HepG2 (cell line): ENCODE measurements around the gene TOR1A. TPM values are rescaled to one million over a fixed set of nuclear protein-coding genes. Genes with fewer than 3 reads are reported as not detected.

Experiments
- ATAC-seq: fragments of 200-7000 bp; cut with Tn5 transposase; 3 replicates; pipeline ENCODE4 v1.9.1; 2020; ENCODE audit warnings: mild to moderate bottlenecking, moderate library complexity
- BruUV-seq: library from RNA; stranded (reverse); fragments of 400-500 nt; replicated peaks from 2 replicates; lab custom pipeline; 2021; lab: Mats Ljungman, UMichigan
- CTCF ChIA-PET: fragments of 300-600 bp; formaldehyde crosslinking; extraction: SDS; loops from one replicate; lab custom pipeline; 2021; ENCODE audit warnings: low total read pairs, inconsistent platforms, low intra/inter-chr PET ratio; lab: Yijun Ruan, JAX
- POLR2A ChIA-PET: fragments of 350-600 bp; sonication (Branson Sonifier 250); formaldehyde crosslinking; loops from one replicate; lab custom pipeline; 2020; ENCODE audit warnings: antibody characterized with exemption, inconsistent platforms; lab: Yijun Ruan, JAX
- DNase-seq: peaks from one replicate; pipeline ENCODE4 v3.0.0-alpha.2; 2015; ENCODE audit warnings: low spot score
- FAIRE-seq: peaks from 3 replicates; lab custom pipeline; 2011; peaks lifted over from hg19 to GRCh38; lab: Jason Lieb, UNC
- H2AFZ ChIP-seq: one replicate; pipeline ENCODE4 v1.6.1; 2011; ENCODE audit warnings: low read length, inconsistent platforms
- H3K27ac ChIP-seq: fragments of 300-600 bp; 3 replicates; pipeline ENCODE4 v1.8.0; 2011; ENCODE audit warnings: mixed run types, mild to moderate bottlenecking, mixed read lengths, low read length, inconsistent platforms; ENCODE audit not compliant: insufficient read depth; ENCODE audit errors: extremely low read length
- H3K27me3 ChIP-seq, 2 experiments: fragments of 200-600 bp in 1 of 2; 2 replicates in 1 of 2; 3 replicates in 1 of 2; pipeline versions ENCODE4 v1.6.0 to v1.8.0; 2011; ENCODE audit warnings: low read length in 2 of 2, mild to moderate bottlenecking in 2 of 2, moderate library complexity in 2 of 2, inconsistent platforms in 1 of 2; ENCODE audit not compliant: insufficient read depth in 2 of 2, control insufficient read depth in 1 of 2
- H3K36me3 ChIP-seq, 2 experiments: fragments of 200-600 bp in 1 of 2; replicated peaks in 1 of 2; 2 replicates in 1 of 2; 3 replicates in 1 of 2; pipeline versions ENCODE4 v1.5.1 to v1.8.0; 2011; ENCODE audit warnings: low read length in 2 of 2, inconsistent platforms in 1 of 2; ENCODE audit not compliant: insufficient read depth in 2 of 2, control insufficient read depth in 1 of 2
- H3K4me1 ChIP-seq: 2 replicates; pipeline ENCODE4 v1.5.1; 2012; ENCODE audit warnings: low read length, inconsistent platforms; ENCODE audit not compliant: insufficient read depth
- H3K4me2 ChIP-seq: 2 replicates; pipeline ENCODE4 v1.6.0; 2011; ENCODE audit warnings: low read depth, low read length, inconsistent platforms
- H3K4me3 ChIP-seq, 3 experiments: fragments of 200-600 bp in 1 of 3; sonication (generic), shearing (Covaris generic) in 1 of 3; replicated peaks in 1 of 3; 2 replicates each; pipeline ENCODE4 v1.5.1; 2011 to 2016; ENCODE audit warnings: low read length in 3 of 3, inconsistent platforms in 2 of 3, low read depth in 2 of 3, mild to moderate bottlenecking in 2 of 3, control low read depth in 1 of 3, mixed read lengths in 1 of 3; ENCODE audit not compliant: insufficient read depth in 1 of 3
- H3K79me2 ChIP-seq: one replicate; pipeline ENCODE4 v1.6.1; 2011; ENCODE audit warnings: low read length, inconsistent platforms; ENCODE audit not compliant: insufficient read depth
- H3K9ac ChIP-seq: 2 replicates; pipeline ENCODE4 v1.6.0; 2011; ENCODE audit warnings: mild to moderate bottlenecking, low read depth, low read length, inconsistent platforms; ENCODE audit not compliant: insufficient read depth
- H3K9me3 ChIP-seq: 2 replicates; pipeline ENCODE4 v1.5.1; 2012; ENCODE audit warnings: mild to moderate bottlenecking, low read length
- H4K20me1 ChIP-seq: 2 replicates; pipeline ENCODE4 v1.6.0; 2011; ENCODE audit warnings: inconsistent platforms, mild to moderate bottlenecking, low read length, moderate library complexity; ENCODE audit not compliant: insufficient read depth
- ATAD3A ChIP-seq: sonication (generic); formaldehyde crosslinking; IDR thresholded peaks from 2 replicates; pipeline ENCODE4 v1.4.0; 2020; ENCODE audit warnings: missing genetic modification reagents
- BCL6 ChIP-seq: IDR thresholded peaks from 2 replicates; pipeline ENCODE4 v1.6.1; 2016; ENCODE audit warnings: missing genetic modification reagents, missing compliant biosample characterization
- CREM ChIP-seq, 2 experiments: sonication (generic) in 1 of 2; formaldehyde crosslinking in 1 of 2; IDR thresholded peaks; 2 replicates each; pipeline versions ENCODE4 v1.4.0 to v1.6.1; 2016 to 2020; ENCODE audit warnings: antibody characterized with exemption in 1 of 2, mild to moderate bottlenecking in 1 of 2, missing genetic modification reagents in 1 of 2
- DNMT3B ChIP-seq: conservative IDR thresholded peaks from 2 replicates; pipeline ENCODE4 v1.6.1; 2016; ENCODE audit warnings: missing biosample characterization, control low read depth
- ELF1 ChIP-seq: sonication (generic); formaldehyde crosslinking; IDR thresholded peaks from 2 replicates; pipeline ENCODE4 v1.4.0; 2020; ENCODE audit warnings: missing genetic modification reagents
- FOXA3 ChIP-seq: IDR thresholded peaks from 2 replicates; pipeline ENCODE4 v1.6.1; 2016; ENCODE audit warnings: missing genetic modification reagents, missing compliant biosample characterization
- MAF1 ChIP-seq: sonication (generic); formaldehyde crosslinking; IDR thresholded peaks from 2 replicates; pipeline ENCODE4 v1.5.0; 2020; ENCODE audit warnings: missing genetic modification reagents, borderline replicate concordance
- MAFG ChIP-seq: sonication (generic); formaldehyde crosslinking; IDR thresholded peaks from 2 replicates; pipeline ENCODE4 v1.5.1; 2020; ENCODE audit warnings: mild to moderate bottlenecking, missing genetic modification reagents
- MAX ChIP-seq: IDR thresholded peaks from 2 replicates; pipeline ENCODE4 v1.6.1; 2012; ENCODE audit warnings: inconsistent platforms
- SAP130 ChIP-seq: IDR thresholded peaks from 2 replicates; pipeline ENCODE4 v1.6.1; 2016; ENCODE audit warnings: low read depth
- SMARCC2 ChIP-seq: fragments of 450-650 bp; IDR thresholded peaks from 2 replicates; pipeline ENCODE4 v1.6.1; 2017; ENCODE audit warnings: antibody characterized with exemption, mild to moderate bottlenecking
- TP53 ChIP-seq: sonication (generic); formaldehyde crosslinking; conservative IDR thresholded peaks from 2 replicates; pipeline ENCODE4 v1.4.0; 2020; ENCODE audit warnings: missing genetic modification reagents
- ZBTB1 ChIP-seq: sonication (generic); formaldehyde crosslinking; IDR thresholded peaks from 2 replicates; pipeline ENCODE4 v1.4.0; 2020; ENCODE audit warnings: missing genetic modification reagents, borderline replicate concordance
- ZFP41 ChIP-seq: sonication (generic); formaldehyde crosslinking; IDR thresholded peaks from 2 replicates; pipeline ENCODE4 v1.4.0; 2020; ENCODE audit warnings: mild to moderate bottlenecking, missing genetic modification reagents, borderline replicate concordance
- ZKSCAN1 ChIP-seq: fragments of 150-350 bp; IDR thresholded peaks from 2 replicates; pipeline ENCODE4 v1.6.1; 2014; ENCODE audit warnings: low read length
- ZNF124 ChIP-seq: sonication (generic); formaldehyde crosslinking; IDR thresholded peaks from 2 replicates; pipeline ENCODE4 v1.4.0; 2020; ENCODE audit warnings: missing genetic modification reagents
- ZNF430 ChIP-seq: sonication (generic); formaldehyde crosslinking; IDR thresholded peaks from 2 replicates; pipeline ENCODE4 v1.9.0; 2021; ENCODE audit warnings: mild to moderate bottlenecking, missing genetic modification reagents
- ZNF780A ChIP-seq: sonication (generic); formaldehyde crosslinking; IDR thresholded peaks from 2 replicates; pipeline ENCODE4 v1.8.0; 2022; ENCODE audit warnings: mild to moderate bottlenecking, missing genetic modification reagents, moderate library complexity
- ZNF781 ChIP-seq: sonication (generic); formaldehyde crosslinking; IDR thresholded peaks from 2 replicates; pipeline ENCODE4 v1.5.1; 2020; ENCODE audit warnings: borderline replicate concordance, mild to moderate bottlenecking, missing genetic modification reagents; ENCODE audit errors: not compliant biosample characterization
- ZNF784 ChIP-seq: sonication (generic); formaldehyde crosslinking; IDR thresholded peaks from 2 replicates; pipeline ENCODE4 v1.5.1; 2020; ENCODE audit warnings: missing genetic modification reagents, mild to moderate bottlenecking, borderline replicate concordance
- WGBS: methylation state at CpG from one replicate; pipeline ENCODE4 v1.1.6; 2017; ENCODE audit warnings: low lambda C conversion rate; 5-methylcytosine and 5-hydroxymethylcytosine counted together
- in situ Hi-C: cut with HindIII; loops from 2 replicates; pipeline ENCODE4 v1.10.0; 2017; ENCODE audit warnings: low pct_unique_long_range_greater_than_20kb; ENCODE audit not compliant: extremely low pct_ligation_motif_present
- intact Hi-C: fragments of 100-400 bp; cut with micrococcal nuclease; formaldehyde crosslinking; loops from one replicate; pipeline ENCODE4 v1.10.0; 2022; ENCODE audit not compliant: unreplicated experiment
- polyA plus RNA-seq, 8 experiments: library from polyadenylated mRNA; depleted of rRNA in 3 of 8; stranded (reverse) in 7 of 8; unstranded in 1 of 8; fragments of >200 nt; fragmentation: Illumina TruSeq in 4 of 8; extraction: Trizol in 4 of 8; gene quantifications; 2 replicates each; pipeline versions ENCODE4 v1.2.1 to v1.2.3, GENCODE V29; 2011 to 2016; ENCODE audit warnings: low read depth in 4 of 8, missing spikeins in 1 of 8, mixed read lengths in 1 of 8; ENCODE audit not compliant: insufficient read depth in 1 of 8
- total RNA-seq, 5 experiments: library from RNA; depleted of rRNA; stranded (reverse); fragments of >200 nt; fragmentation: Illumina TruSeq; extraction: Trizol; gene quantifications; 2 replicates each; pipeline ENCODE4 v1.2.3, GENCODE V29; 2016; ENCODE audit warnings: low read depth in 1 of 5

Gene TOR1A
- total and polyA plus RNA-seq, 2 of the 13 experiments (the other 11 are each of a cell fraction or from before 2014, with no cell fraction given): 31.6 to 41.4 TPM

- Histone ChIP-seq H3K79me2 (no peaks in the 10 kb centered on the region), H3K4me2 (no peak overlapping the region), H4K20me1 (no peaks in the 10 kb centered on the region), H3K4me1 (peaks cover 23% of the 10 kb centered on the region), H3K27ac (no peak overlapping the region), H3K9me3 (no peaks in the 10 kb centered on the region), H3K27me3 (no peaks in the 10 kb centered on the region), H3K36me3 (peaks cover 9 to 27% of the 10 kb centered on the region in 2 experiments; a peak in 4 of 5 replicates), H2AFZ (no peak overlapping the region), H3K9ac (no peak overlapping the region), H3K4me3 (no peak overlapping the region)
- TF ChIP-seq BCL6 (CRISPR knock-in tag) (peak; percentile 77), ZNF781 (CRISPR knock-in tag) (no peak), ZNF784 (CRISPR knock-in tag) (no peak)
- ChIA-PET CTCF (no interaction called here), POLR2A (interaction anchor here (1.0 to 1.9 kb wide), 3 partner anchors 9 to 11 kb away, joined by 3 to 11 read pairs (median 3); partner anchors contain the start of gene TOR1A)
- no peak for FAIRE-seq
- in situ Hi-C loops (no loop called here), intact Hi-C loops (no loop called here)
- WGBS: 99% methylated on average over 6 of the region's 6 CpGs
- BruUV-seq: no TSS peak
- no peak for ATAC-seq
- DNase-seq: no peak
Measured at GRCh38 chr9:129811967-129812363, 12.0 kb downstream of the TOR1A start.

- WGBS: 72% methylated on average over 6 of the region's 6 CpGs
- peak; percentile 42; the same call in 2 of the 3 replicates for ATAC-seq
- DNase-seq: no peak
- Histone ChIP-seq H3K27me3 (no peaks in the 10 kb centered on the region), H3K4me1 (peaks cover 23% of the 10 kb centered on the region), H3K79me2 (no peaks in the 10 kb centered on the region), H4K20me1 (no peaks in the 10 kb centered on the region), H3K27ac (peak overlapping the region; percentile 49), H2AFZ (no peak overlapping the region), H3K9me3 (no peaks in the 10 kb centered on the region), H3K4me3 (peak overlapping the region in 1 of 3 experiments; percentile 20; a peak in 1 of 6 replicates), H3K4me2 (peak overlapping the region; percentile 40), H3K36me3 (peaks cover 7 to 20% of the 10 kb centered on the region in 2 experiments; a peak in 4 of 5 replicates), H3K9ac (no peak overlapping the region; the same call in 1 of the 2 replicates)
- intact Hi-C loops (no loop called here), in situ Hi-C loops (no loop called here)
- ChIA-PET CTCF (no interaction called here), POLR2A (interaction anchor here (0.6 to 1.9 kb wide), 3 partner anchors 8 to 250 kb away, joined by 3 to 11 read pairs (median 3); partner anchors contain the start of gene TOR1A)
- FAIRE-seq: no peak
- TSS peak; percentile 43 for BruUV-seq
- TF ChIP-seq ZBTB1 (CRISPR knock-in tag) (no peak), ZNF430 (CRISPR knock-in tag) (no peak), ZKSCAN1 (no peak), MAX (no peak), ZFP41 (no peak), MAFG (no peak), SAP130 (no peak), MAF1 (CRISPR knock-in tag) (no peak), CREM (IDR thresholded peaks at IDR 0.05) (no peak), CREM (CRISPR knock-in tag; IDR thresholded peaks at IDR 0.05) (no peak), ZNF124 (no peak), ZNF780A (CRISPR knock-in tag) (no peak), SMARCC2 (no peak), TP53 (CRISPR knock-in tag) (no peak), DNMT3B (no peak), ELF1 (no peak), ATAD3A (CRISPR knock-in tag) (no peak), FOXA3 (CRISPR knock-in tag) (no peak)
Measured at GRCh38 chr9:129810788-129811187, 13.1 kb downstream of the TOR1A start.
